CD4-positive, alpha-beta T cell (primary cell): ENCODE results near the gene TAF4. TPM values are rescaled to one million over a fixed set of nuclear protein-coding genes. Genes with fewer than 3 reads are reported as not detected.

Experiments
- ATAC-seq: fragments of 200-7000 bp; cut with Tn5 transposase; one replicate; pipeline ENCODE4 v1.10.0; 2022; ENCODE audit warnings: mild to moderate bottlenecking; ENCODE audit not compliant: poor library complexity
- CTCF ChIA-PET: fragments of 350-600 bp; sonication (Branson Sonifier 250); formaldehyde crosslinking; loops from one replicate; lab custom pipeline; 2021; ENCODE audit warnings: antibody characterized with exemption, inconsistent platforms; lab: Charles Lee
- POLR2A ChIA-PET: fragments of 350-600 bp; sonication (Branson Sonifier 250); formaldehyde crosslinking; loops from one replicate; lab custom pipeline; 2021; ENCODE audit warnings: antibody characterized with exemption, inconsistent platforms; lab: Charles Lee
- DNase-seq, 14 experiments: peaks; one replicate each; pipeline ENCODE4 v3.0.0-alpha.2; 2013 to 2020; ENCODE audit warnings: mixed read lengths in 2 of 14
- H3K27ac ChIP-seq, 2 donors: one replicate each; pipeline versions ENCODE4 v1.5.1 to v1.7.0; 2013; ENCODE audit warnings: low read length in 2 of 2, low read depth in 1 of 2, mild to moderate bottlenecking in 1 of 2
- H3K27me3 ChIP-seq, 2 experiments: 1 replicate in 1 of 2; 2 replicates in 1 of 2; pipeline versions ENCODE4 v1.6.1 to v1.7.0; 2013; ENCODE audit warnings: low read length in 2 of 2, control low read depth in 1 of 2, mild to moderate bottlenecking in 1 of 2, moderate library complexity in 1 of 2; ENCODE audit not compliant: insufficient read depth in 2 of 2, control insufficient read depth in 1 of 2
- H3K36me3 ChIP-seq: one replicate; pipeline ENCODE4 v1.6.1; 2013; ENCODE audit warnings: low read length, control low read depth; ENCODE audit not compliant: insufficient read depth
- H3K4me1 ChIP-seq: one replicate; pipeline ENCODE4 v1.6.1; 2013; ENCODE audit warnings: low read length, control low read depth; ENCODE audit not compliant: insufficient read depth
- H3K4me3 ChIP-seq: one replicate; pipeline ENCODE4 v1.5.1; 2013; ENCODE audit warnings: mild to moderate bottlenecking, low read length, moderate library complexity
- H3K9me3 ChIP-seq, 2 experiments: 1 replicate in 1 of 2; 2 replicates in 1 of 2; pipeline versions ENCODE4 v1.6.1 to v1.7.0; 2013; ENCODE audit warnings: low read length in 2 of 2, mild to moderate bottlenecking in 2 of 2, control low read depth in 1 of 2, moderate library complexity in 1 of 2; ENCODE audit not compliant: control insufficient read depth in 1 of 2, insufficient read depth in 1 of 2
- H3K27ac Mint-ChIP-seq: one replicate; pipeline ENCODE4 v1.8.0; 2020; ENCODE audit warnings: mixed read lengths
- H3K27me3 Mint-ChIP-seq: one replicate; pipeline ENCODE4 v1.8.0; 2021; ENCODE audit warnings: mixed read lengths
- H3K36me3 Mint-ChIP-seq: one replicate; pipeline ENCODE4 v1.8.0; 2021; ENCODE audit warnings: low read depth, mixed read lengths
- H3K4me1 Mint-ChIP-seq: one replicate; pipeline ENCODE4 v1.8.0; 2021; ENCODE audit warnings: low read depth, mixed read lengths
- H3K4me3 Mint-ChIP-seq: one replicate; pipeline ENCODE4 v1.8.0; 2020; ENCODE audit warnings: mild to moderate bottlenecking, mixed read lengths
- H3K9me3 Mint-ChIP-seq: one replicate; pipeline ENCODE4 v1.8.0; 2020; ENCODE audit warnings: mixed read lengths
- intact Hi-C, 2 experiments: fragments of 100-400 bp; cut with DNase I in 1 of 2; cut with micrococcal nuclease in 1 of 2; formaldehyde crosslinking; loops; one replicate each; pipeline versions ENCODE4 v1.15.1 to v1.9.0; 2023 to 2025; cut with DNase I, micrococcal nuclease
- total RNA-seq, 174 experiments: library from RNA in 2 of 174; stranded (reverse) in 2 of 174; gene quantifications; one replicate each; pipeline ENCODE4 v1.2.3 and lab custom pipeline; 2021 to 2026
- TF ChIP-seq, protein P1 (sequence below): fragments of 200-600 bp; IDR thresholded peaks from one replicate; pipeline ENCODE4 v1.8.0; 2022; ENCODE audit warnings: antibody characterized with exemption, mild to moderate bottlenecking

Gene TAF4
- total RNA-seq, 2 experiments from 2014 or later = 11.1 to 12.5 TPM

DNA sequence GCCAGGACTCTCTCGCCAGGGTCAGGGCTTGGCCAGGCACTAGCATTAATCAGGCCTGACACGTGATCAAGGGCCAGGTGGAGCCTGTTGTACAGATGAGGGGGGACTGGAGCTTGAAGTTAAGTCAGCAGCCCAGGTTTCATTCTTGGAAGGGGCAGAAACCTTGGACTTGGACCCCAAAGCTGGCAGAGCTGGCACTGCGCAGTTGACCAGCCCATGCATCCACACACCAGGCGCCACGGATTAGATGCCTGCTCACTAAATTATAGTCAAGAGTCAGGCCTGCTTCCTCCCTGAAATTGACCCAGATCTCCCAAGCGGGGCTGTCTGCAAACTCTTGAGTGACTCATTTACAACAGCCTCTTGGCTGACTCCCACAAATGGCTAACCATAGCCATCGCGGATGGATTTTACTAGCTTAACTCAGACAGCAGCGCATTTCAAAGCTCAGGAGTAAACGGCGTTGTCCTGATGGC, 4.1 kb upstream of the TAF4 start:
- CTCF ChIA-PET = interaction anchor here (1.5 kb wide), 1 partner anchor 59 kb away, joined by 5 read pairs; no protein-coding TSS in a partner anchor
- Mint-ChIP-seq H3K36me3 (peaks cover 17% of the 10 kb centered on the region), H3K9me3 (peaks cover 9% of the 10 kb centered on the region), H3K27ac (no peak overlapping the region), H3K4me3 (no peak overlapping the region), H3K4me1 (peaks cover 26% of the 10 kb centered on the region), H3K27me3 (no peaks in the 10 kb centered on the region)
- DNase-seq (no peak), ATAC-seq (no peak)
- Histone ChIP-seq H3K4me1 (peaks cover 19% of the 10 kb centered on the region), H3K27me3 (no peaks in the 10 kb centered on the region), H3K4me3 (no peak overlapping the region), H3K36me3 (no peaks in the 10 kb centered on the region), H3K27ac (no peak overlapping the region), H3K9me3 (peaks cover 8 to 20% of the 10 kb centered on the region in 2 experiments)
- POLR2A ChIA-PET = interaction anchor here (6.1 kb wide), 1 partner anchor 50 kb away, joined by 149 read pairs; the partner anchor contains the start of gene LSM14B
- TF ChIP-seq, protein P1, sequence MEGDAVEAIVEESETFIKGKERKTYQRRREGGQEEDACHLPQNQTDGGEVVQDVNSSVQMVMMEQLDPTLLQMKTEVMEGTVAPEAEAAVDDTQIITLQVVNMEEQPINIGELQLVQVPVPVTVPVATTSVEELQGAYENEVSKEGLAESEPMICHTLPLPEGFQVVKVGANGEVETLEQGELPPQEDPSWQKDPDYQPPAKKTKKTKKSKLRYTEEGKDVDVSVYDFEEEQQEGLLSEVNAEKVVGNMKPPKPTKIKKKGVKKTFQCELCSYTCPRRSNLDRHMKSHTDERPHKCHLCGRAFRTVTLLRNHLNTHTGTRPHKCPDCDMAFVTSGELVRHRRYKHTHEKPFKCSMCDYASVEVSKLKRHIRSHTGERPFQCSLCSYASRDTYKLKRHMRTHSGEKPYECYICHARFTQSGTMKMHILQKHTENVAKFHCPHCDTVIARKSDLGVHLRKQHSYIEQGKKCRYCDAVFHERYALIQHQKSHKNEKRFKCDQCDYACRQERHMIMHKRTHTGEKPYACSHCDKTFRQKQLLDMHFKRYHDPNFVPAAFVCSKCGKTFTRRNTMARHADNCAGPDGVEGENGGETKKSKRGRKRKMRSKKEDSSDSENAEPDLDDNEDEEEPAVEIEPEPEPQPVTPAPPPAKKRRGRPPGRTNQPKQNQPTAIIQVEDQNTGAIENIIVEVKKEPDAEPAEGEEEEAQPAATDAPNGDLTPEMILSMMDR = no peak
- intact Hi-C loops = loop anchor here in 1 of 2 experiments (5.0 to 10.0 kb wide), 2 partner anchors 55 to 68 kb away; no protein-coding TSS in a partner anchor

DNA sequence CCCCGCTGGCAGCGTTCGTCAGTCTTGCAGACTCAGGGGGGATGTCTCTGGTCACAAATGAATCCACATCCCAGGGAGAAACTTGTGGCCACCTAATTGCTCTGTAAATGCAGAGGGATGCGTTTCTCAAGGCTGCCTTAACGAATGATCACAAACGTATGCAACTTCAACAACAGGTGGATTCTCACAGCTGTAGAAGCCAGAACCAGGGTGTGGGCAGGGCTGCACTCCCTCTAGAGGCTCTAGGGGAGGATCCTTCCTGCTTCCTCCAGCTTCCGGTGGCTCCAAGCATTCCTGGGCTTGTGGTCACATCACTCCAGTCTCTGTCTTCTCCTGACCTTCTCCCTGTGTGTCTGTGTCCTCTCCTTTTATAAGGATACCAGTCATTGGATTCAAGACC, 3.3 kb upstream of the TAF4 start:
- POLR2A ChIA-PET = interaction anchor here (0.6 to 6.1 kb wide), 3 partner anchors 9 to 74 kb away, joined by 3 to 149 read pairs (median 51); partner anchors contain the start of genes LSM14B, PSMA7 and SS18L1
- TF ChIP-seq, protein P1 = no peak

DNA sequence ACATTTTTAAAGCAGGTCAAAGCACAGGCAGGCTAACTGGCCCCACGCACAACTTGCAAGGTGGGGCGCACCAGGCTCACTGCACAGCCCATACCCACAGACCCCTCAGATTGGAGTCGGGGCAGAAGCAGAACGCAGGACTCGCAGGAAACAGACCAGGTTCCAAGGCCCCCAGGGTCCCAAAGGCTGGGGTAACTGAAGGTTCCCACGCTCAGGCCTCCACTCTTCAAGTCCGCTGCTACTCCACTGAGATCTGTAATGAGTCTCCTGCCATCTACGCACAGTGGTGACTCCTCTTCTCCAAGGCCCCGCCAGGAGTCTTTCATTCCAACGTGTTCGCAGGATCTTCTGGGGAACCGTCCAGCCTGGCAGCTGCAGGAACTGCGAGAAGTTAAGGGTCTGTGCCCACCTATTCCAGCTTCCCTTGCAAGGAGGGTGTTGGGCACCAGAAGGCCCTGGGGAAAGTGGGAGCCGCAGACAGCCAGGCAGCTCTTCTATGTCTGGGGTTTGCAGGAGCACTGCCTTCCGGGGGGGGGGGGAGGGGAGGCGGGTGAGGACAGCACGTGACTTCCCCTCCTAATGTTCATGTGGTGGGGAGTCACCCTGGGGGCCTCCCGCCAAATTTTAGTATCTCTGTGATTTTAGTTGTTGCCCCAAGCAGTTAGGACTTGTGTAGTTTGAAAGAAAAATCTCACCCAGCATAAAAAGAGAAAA, 2.0 kb upstream of the TAF4 start:
- H3K4me3 Mint-ChIP-seq = peak overlapping the region; percentile 96
- no peaks in the 10 kb centered on the region for H3K27me3 Mint-ChIP-seq
- Histone ChIP-seq H3K4me1 (peaks cover 37% of the 10 kb centered on the region), H3K9me3 (peaks cover 0 to 1% of the 10 kb centered on the region in 2 experiments), H3K4me3 (peak overlapping the region; percentile 12), H3K27me3 (no peaks in the 10 kb centered on the region), H3K27ac (no peak overlapping the region), H3K36me3 (no peaks in the 10 kb centered on the region)
- ChIA-PET POLR2A (interaction anchor here (2.0 to 6.1 kb wide), 4 partner anchors 36 to 75 kb away, joined by 8 to 149 read pairs (median 46); partner anchors contain the start of genes LSM14B, PSMA7 and SS18L1), CTCF (interaction anchor here (1.2 kb wide), 1 partner anchor 57 kb away, joined by 3 read pairs; no protein-coding TSS in a partner anchor)
- peaks cover 14% of the 10 kb centered on the region for H3K36me3 Mint-ChIP-seq
- TF ChIP-seq, protein P1 = no peak
- peak overlapping the region; percentile 98 for H3K27ac Mint-ChIP-seq
- no peaks in the 10 kb centered on the region for H3K9me3 Mint-ChIP-seq
- H3K4me1 Mint-ChIP-seq = peaks cover 32% of the 10 kb centered on the region
- intact Hi-C loops = loop anchor here (2.0 to 10.0 kb wide), 7 partner anchors 37 to 237 kb away; no protein-coding TSS in a partner anchor
- DNase-seq = peak in 4 of 14 experiments; percentile 9 to 50 (median 42)
- no peak for ATAC-seq

More for the DNA sequence above, 3.3 kb upstream of the TAF4 start:
- DNase-seq (no peak), ATAC-seq (no peak)
- peak overlapping the region; percentile 53 for H3K27ac Mint-ChIP-seq
- intact Hi-C loops = loop anchor here in 1 of 2 experiments (5.0 to 10.0 kb wide), 2 partner anchors 54 to 68 kb away; no protein-coding TSS in a partner anchor
- Histone ChIP-seq H3K4me3 (no peak overlapping the region), H3K27me3 (no peaks in the 10 kb centered on the region), H3K9me3 (peaks cover under 1 to 14% of the 10 kb centered on the region in 2 experiments), H3K36me3 (no peaks in the 10 kb centered on the region), H3K4me1 (peaks cover 24% of the 10 kb centered on the region), H3K27ac (no peak overlapping the region)
- peaks cover 26% of the 10 kb centered on the region for H3K4me1 Mint-ChIP-seq
- CTCF ChIA-PET = interaction anchor here (1.5 kb wide), 1 partner anchor 58 kb away, joined by 5 read pairs; no protein-coding TSS in a partner anchor
- H3K9me3 Mint-ChIP-seq = peaks cover 6% of the 10 kb centered on the region
- peak overlapping the region; percentile 74 for H3K4me3 Mint-ChIP-seq
- H3K27me3 Mint-ChIP-seq = no peaks in the 10 kb centered on the region
- peaks cover 17% of the 10 kb centered on the region for H3K36me3 Mint-ChIP-seq
